ENCODE data around the gene KIAA1586. TPM values are rescaled to one million over a fixed set of nuclear protein-coding genes. Genes with fewer than 3 reads are reported as not detected.

The KIAA1586 gene
- total and polyA plus RNA-seq, 2 of the 13 experiments (the other 11 are each of a cell fraction or from before 2014, with no cell fraction given) = 5.5 to 16.9 TPM

GRCh38 chr6:57026001-57026400 is 20.5 kb upstream of the KIAA1586 start:
- H3K4me2 ChIP-seq (ENCODE audit: low read depth, low read length) = no peak overlapping the region
- in situ Hi-C loops (cut with HindIII; ENCODE audit: extremely low pct_ligation_motif_present, low pct_unique_long_range_greater_than_20kb) (loop anchor here (25.0 kb wide), 1 partner anchor 286 kb away; the partner anchor contains the start of gene PRIM2), intact Hi-C loops (cut with micrococcal nuclease; ENCODE audit: unreplicated experiment) (loop anchor here (10.0 kb wide), 1 partner anchor 289 kb away; the partner anchor contains the start of gene PRIM2)
- no peak overlapping the region for H3K9ac ChIP-seq (ENCODE audit: insufficient read depth, low read depth, low read length)
- ATAC-seq = no peak
- TF ChIP-seq ZBTB7A (CRISPR knock-in tag; IDR thresholded peaks at IDR 0.05) (no peak), DDIT3 (CRISPR knock-in tag; IDR thresholded peaks at IDR 0.05) (no peak), ZNF576 (CRISPR knock-in tag; IDR thresholded peaks at IDR 0.05) (no peak), GABPA (IDR thresholded peaks at IDR 0.05; ENCODE audit: low read depth, low read length) (no peak), GABPA (CRISPR knock-in tag; IDR thresholded peaks at IDR 0.05; ENCODE audit: low read depth) (no peak), E2F5 (CRISPR knock-in tag; conservative IDR thresholded peaks at IDR 0.05) (no peak), KLF12 (CRISPR knock-in tag; IDR thresholded peaks at IDR 0.05; ENCODE audit: borderline replicate concordance) (no peak), NONO (IDR thresholded peaks at IDR 0.05) (no peak), NONO (CRISPR knock-in tag; conservative IDR thresholded peaks at IDR 0.05) (no peak), ZNF605 (CRISPR knock-in tag; IDR thresholded peaks at IDR 0.05) (no peak), ZNF543 (CRISPR knock-in tag; IDR thresholded peaks at IDR 0.05) (no peak), RCOR2 (CRISPR knock-in tag; IDR thresholded peaks at IDR 0.05) (no peak), ZBTB7B (CRISPR knock-in tag; IDR thresholded peaks at IDR 0.05) (no peak), CENPX (CRISPR knock-in tag; IDR thresholded peaks at IDR 0.05) (no peak), GPN1 (CRISPR knock-in tag; IDR thresholded peaks at IDR 0.05; ENCODE audit: borderline replicate concordance) (no peak), ATF4 (CRISPR knock-in tag; IDR thresholded peaks at IDR 0.05) (no peak)
- 4% methylated on average over 1 of the region's 1 CpG for WGBS (ENCODE audit: low lambda C conversion rate)
- DNase-seq (ENCODE audit: low spot score) = no peak
- no peak for FAIRE-seq
- no peak overlapping the region for H3K4me3 ChIP-seq (replicated peaks in 1 of 3; ENCODE audit: insufficient read depth in 1 of 3, low read depth in 2 of 3, low read length in 3 of 3)
- ChIA-PET CTCF (ENCODE audit: low intra/inter-chr PET ratio, low total read pairs) (no interaction called here), POLR2A (no interaction called here)
- H3K79me2 ChIP-seq (ENCODE audit: insufficient read depth, low read length) = no peaks in the 10 kb centered on the region
- H4K20me1 ChIP-seq (ENCODE audit: insufficient read depth, low read length) = no peaks in the 10 kb centered on the region
- no TSS peak for BruUV-seq (replicated peaks)
- H3K36me3 ChIP-seq (replicated peaks in 1 of 2; ENCODE audit: control insufficient read depth in 1 of 2, insufficient read depth in 2 of 2, low read length in 2 of 2) = no peaks in the 10 kb centered on the region
- peaks cover 8% of the 10 kb centered on the region for H3K9me3 ChIP-seq (ENCODE audit: low read length)
- H3K4me1 ChIP-seq (ENCODE audit: insufficient read depth, low read length) = 0 out of 2 replicates have a peak, but pooled peaks cover 5% of the 10 kb centered on the region
- H2AFZ ChIP-seq (ENCODE audit: low read length) = no peak overlapping the region
- 0 out of 5 replicates have a peak, but pooled peaks cover 0 to 5% of the 10 kb centered on the region in 2 experiments for H3K27me3 ChIP-seq (ENCODE audit: control insufficient read depth in 1 of 2, insufficient read depth in 2 of 2, low read length in 2 of 2)
- no peak overlapping the region for H3K27ac ChIP-seq (ENCODE audit: extremely low read length, insufficient read depth, low read length)
